Measurements from ENCODE around the gene ANKLE1.

ANKLE1 gene

DNA sequence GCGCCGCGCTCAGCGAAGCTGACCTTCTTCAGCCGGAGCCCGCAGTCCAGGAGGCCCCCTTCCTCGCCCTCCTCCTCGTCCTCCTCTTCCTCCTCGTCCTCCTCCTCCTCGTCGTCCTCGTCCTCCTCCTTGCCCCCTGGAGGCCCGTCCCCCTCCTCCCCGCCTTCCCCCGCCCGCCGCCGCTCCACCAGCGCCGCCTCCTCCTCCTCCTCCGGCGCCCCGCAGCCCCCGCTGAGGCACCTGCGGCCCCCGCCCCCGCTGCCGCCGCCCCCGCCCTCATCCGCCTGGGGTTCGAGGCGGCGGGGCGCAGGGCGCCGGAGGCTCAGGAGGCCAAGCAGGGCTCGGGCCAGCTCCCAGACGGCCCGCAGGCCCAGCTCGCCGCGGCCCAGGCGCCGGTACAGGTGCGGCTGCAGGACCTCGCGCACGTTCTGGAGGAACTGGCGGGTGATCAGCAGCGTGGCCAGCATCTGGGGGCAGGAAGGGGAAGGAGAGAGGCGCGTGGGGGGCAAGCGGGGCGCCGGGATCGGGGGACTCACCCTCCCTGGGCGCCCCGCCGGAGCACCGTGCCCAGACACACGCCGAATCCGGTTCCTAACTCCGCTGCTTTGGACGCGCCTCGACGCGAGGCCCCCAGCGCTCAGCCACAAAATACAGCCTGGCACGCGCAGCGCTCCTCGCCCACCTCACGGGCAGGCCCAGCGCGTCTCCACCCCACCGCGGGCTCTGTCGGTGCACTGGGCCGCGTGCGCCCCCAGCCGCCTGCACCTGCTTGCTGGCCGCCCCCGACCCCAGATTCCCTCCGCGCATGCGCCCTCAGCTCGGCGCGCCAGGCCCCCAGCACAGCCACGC, 47.0 kb downstream of the ANKLE1 start:
- DNase-seq, result peak; percentile 37

DNA sequence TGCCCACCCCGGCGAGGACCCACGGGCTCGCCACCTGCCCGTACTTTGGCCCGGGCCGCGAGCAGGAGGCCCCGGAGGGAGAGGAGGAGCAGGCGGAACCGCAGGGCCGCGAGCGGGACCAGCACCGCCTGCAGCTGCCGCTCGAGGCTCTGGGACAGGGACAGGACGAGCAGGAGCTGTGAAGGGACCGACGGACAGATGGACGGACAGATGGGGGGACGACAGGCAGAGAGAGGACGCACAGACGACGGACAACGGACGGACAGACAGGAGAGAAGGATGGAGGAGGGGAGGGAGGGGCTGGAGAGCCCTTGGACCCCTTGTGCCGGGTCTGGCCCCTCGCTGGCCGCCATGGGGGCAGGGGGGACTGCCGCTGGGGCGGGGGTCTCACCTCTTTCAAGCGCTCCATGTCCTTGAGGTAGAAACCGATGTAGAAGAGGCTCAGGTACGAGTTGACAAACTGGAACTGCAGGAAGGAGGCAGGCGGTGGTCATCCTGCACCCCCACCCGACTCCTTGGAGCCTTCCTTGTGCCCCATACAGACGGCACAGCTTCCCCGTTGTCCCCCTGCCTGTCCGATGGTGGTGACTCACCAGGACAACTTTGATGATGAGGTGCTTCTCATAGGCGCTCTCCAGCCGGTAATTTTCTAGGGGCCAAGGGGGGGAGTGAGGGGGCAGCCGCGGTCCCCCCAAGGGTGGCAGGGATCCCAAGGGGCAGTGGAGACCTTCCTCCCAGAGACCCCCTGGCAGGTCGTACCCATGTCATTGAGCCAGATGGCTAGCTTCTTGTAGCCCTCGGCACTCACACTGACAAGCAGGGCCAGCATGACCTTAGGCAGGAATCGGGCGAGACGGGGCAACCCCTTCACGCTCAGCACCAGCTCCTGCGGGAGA, 47.9 kb downstream of the ANKLE1 start:
- no peak for DNase-seq

DNA sequence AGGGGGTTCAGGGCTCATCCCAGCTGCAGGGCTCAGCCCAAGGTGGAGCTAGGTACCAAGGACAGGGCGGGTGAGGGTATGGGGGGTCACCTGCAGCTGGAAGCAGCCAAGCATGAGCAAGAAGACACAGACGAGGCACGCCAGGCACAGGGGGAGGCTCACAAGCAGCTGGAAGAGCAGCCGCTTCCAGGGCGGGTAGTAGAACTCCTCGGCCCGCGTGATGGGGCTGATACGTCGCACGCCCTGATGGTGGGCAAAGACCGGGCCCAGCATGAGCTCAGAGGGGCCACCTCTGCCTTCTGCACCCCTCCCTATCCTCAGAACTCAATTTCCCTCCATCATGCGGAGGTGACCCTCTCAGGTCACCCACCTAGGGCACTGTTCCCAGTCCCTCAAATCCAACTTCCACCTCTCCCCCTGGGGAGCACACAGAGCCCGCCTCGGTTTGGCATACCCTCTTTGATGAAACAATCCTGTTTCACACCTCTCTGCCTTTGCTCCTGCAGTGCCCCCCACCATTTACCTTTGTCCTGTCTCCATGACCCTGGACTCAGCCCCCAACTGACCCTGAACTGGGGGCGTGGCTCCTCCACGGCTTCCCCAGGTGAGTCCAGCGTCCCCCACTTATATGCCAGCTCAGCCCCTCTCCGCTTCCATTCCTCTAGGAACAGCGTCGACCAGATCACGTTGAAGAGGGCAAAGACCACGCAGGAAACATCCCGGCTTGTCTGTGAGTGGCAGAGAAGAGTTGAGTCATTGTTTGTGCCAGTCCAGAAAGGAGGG, 48.8 kb downstream of the ANKLE1 start:
- DNase-seq, result no peak

DNA sequence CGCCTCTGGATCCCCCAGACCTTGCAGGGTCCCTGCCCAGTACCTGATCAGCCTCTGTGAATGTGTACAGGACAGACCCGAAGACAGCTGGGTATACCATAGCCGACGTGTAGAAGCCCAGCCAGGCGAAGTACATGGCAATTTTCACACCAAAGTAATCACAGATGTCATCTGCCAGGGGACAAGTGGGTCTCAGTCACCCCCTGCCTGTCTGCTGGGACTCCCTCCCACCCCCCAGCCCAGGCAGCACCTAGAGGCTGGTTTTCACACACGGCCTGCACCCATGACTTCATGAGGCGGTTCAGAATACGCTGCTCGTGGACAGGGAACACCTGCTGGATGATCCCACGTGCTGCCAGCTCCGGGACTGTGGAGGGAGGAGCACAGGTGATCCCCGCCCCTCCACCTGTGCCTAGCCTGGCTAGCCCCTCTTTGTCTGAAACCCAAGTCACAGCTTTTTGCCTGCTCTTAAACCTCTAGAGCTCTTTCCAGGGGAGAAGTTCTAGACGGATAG, 49.4 kb downstream of the ANKLE1 start:
- DNase-seq, result no peak

DNA sequence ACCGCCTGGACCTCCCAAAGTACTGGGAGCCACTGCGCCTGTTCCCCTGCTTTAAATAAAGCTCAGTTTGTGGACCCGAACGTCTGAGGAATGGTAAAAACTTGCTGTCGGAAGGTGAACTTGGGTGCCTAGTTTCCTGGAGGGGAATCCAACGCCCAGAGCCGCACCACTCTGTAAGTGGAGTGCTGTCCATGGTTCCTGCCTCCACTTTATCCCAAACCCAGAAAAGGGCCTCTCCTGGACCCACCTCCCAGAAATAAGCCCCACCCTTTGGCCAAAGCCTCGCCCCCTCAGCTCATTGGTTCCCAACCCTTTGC, 50.6 kb downstream of the ANKLE1 start:
- no peak for DNase-seq

DNA sequence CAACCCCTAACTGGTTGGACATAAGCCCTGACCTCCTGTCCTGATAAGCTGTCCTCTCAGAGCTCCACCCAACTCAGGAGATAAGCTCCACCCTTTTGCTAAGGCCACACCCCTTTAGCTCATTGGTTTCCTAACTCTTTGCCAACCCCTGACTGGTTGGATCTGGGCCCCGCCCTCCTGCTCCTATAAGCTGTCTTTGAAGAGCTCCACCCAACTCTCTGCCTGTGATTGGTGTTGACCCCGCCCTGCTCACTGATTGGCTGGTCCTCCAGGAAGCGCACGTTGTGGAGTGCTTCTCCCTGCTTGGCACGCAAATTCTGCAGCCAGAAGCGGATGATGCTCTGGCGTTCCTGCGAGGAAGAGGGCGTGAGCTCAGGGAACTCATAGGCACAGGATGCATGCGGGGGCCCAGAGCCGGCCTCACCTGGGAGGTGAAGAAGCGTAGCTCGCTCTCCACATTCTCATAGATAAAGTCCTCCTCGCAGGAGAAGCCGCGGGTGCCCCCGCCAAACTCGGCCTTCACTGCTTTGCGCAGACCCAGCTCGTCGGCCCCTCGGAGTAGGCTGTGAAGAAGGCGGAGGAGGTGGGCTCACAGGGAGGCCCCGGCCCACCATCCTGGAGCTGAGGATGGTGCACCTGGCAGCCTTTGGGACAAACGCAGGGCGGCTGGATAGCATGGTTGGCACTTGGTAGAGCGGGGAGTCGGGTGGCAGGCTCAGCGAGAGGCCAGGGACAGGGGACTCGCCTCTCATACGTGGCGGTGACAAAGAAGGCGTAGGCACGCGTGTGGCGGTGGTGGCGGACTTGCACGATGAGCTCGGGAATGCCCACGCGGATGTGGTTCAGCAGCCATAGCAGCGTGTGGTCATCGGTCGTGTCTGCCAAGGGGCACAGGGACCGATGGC, 51.2 kb downstream of the ANKLE1 start:
- peak; percentile 70 for DNase-seq

DNA sequence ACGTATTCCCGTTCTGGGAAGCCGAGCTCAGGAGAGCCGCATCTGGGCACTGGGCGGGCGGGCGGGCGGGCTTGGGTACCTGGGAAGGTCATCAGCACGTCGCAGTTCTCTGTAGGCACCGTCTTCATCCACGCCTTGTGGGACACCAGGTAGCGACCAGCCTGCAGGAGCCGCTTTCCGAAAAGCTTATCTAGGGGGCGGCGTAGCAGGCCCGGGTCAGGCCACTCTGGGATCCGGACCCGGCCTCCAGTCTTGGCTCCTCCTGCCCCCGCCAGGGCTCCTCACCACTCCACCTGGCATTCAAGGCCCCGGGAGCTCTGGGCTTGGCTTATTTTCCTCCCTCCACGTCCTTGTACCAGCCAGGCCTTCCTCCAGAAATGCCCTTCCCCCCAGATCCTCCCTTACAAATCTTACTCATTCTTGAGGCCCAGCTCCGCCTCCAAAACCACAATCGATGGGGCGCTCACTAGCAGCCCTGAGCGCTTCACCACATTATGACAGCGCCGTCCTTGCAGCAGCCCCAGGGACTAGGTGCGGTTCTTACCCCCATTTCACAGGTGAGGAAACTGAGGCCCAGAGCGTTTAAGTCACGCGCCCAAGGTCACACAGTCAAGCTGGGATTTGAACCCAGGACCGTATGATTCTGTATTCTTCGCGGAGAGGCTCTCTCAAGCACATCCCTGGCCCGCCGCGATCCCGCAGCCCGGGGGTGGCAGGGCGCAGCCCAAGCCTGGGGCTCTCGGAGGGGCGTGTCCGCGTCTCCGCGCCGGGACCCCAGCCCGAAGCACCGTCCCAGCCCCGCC, 52.1 kb downstream of the ANKLE1 start:
- peak; percentile 73 for DNase-seq

DNA sequence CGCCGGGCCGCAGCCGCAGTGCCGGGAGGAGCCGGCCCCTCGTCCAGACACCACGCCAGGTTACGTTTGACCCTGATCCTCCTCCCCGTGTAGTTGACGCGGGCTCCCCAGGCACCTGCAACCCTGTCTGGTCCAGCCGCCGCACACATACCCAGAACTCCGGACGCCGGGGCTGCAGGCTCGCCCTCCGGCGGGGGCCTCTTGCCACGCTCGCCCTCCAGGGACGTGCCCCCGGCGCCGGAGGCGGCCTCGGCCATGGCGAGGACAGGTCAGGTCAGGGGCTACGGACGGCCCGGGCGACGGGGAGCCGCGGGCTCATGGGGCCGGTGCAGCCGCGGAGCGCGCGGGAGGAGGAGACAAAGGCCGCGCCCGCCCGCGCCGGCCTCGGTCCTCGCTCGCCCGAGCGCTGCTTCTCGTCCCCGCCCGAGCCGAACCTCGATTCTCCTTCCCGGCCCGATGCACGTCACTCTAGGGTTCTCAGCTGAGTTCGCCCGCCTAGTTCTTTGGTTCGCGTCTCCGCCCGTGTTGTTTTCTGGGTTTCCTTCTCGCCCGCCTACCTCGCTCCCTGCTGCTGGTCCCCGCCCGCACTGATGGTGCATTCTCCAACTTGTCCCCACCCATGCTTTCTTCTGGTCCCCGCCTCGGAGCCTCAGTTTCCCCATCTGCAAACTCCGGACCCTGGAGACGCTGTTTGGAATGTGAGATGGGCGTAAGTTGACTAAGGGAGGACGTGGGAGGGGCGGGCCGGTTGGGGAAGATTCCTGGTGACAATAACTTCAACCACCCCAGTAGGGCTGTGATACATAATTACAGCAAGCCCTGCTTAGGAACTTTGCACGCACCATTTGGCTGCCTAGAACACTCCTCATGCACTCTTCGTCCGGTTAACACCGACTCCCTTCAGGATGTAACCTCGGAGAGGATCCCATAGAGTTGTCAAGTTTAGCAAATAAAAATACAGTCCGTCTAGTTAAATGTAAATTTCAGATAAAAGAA, 53.0 kb downstream of the ANKLE1 start, which contains the start of gene ANO8:
Gene ANO8, minus strand, starts transcription at position 442 of the 996 bp plus-strand sequence. Its CDS starts 185 bp downstream, at position 257.
- DNase-seq, result peak; percentile 95

DNA sequence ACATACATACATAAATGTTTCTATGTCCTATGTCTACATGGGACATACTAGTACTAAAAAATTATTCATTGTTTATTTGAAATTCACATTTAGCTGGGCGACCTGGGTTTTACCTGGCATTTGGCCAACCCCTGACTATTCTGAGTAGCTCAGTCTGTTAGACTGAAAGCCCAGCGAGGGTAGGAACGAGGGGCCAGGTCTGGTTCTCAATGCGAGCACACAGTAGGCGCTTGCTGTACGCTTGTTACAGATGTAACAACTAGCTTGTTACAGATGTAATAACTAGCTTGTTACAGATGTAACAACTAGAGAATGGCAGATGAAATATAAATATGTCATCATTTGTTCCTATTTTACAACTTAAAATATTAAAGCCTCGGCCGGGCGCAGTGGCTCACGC, 53.9 kb downstream of the ANKLE1 start:
- DNase-seq, result no peak
